HUDEP-2 (cell line): ENCODE data around the gene OR7G1.

Experiments
- DNase-seq, 76 experiments: peaks; one replicate each; lab custom pipeline; 2025; ENCODE audit not compliant: unreplicated experiment in 76 of 76; lab: John Stamatoyannopoulos, UW

Gene OR7G1

DNA sequence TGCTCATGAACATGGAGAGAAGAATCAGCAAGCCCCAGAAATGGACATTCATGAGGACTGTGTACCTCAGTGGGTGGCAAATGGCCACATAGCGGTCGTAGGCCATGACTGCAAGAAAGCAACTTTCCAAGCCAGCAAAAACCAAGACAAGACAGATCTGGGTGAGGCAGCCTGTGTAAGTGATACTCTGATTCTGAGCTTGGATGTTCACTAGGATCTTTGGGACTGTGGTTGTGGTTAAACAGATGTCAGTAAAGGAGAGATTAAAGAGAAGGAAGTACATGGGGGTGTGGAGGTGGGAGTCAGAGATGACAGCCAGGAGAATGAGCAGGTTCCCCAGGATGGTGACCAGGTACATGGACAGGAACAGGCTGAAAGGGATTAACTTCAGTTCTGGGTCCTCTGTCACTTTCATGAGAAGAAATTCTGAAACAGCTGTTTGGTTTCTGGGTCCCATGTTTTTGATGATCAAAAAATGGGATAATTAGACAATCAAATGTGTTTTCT lies at the start of gene OR7G1:
Gene OR7G1, minus strand, starts transcription at position 457 of the 507 bp plus-strand sequence. Its CDS starts 0 bp downstream, at position 457.
- no peak for DNase-seq

DNA sequence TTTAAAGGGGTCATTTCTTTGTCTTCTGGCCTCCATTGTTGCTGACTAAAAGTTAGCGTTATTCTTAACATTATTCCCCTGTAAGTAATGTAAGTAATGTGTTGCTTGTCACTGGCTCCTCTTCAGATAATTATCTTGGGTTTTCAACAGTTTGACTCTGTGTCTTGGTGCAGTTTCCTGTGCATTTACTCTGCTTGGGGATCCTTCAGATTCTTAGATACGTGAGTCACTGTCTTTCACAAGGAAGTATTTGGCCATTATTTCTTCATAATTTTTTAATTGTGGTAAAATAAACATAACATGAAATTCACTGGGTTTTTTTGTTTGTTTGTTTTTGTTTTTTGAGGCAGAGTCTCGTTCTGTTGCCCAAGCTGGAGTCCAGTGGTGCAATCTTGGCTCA lies 49.7 kb upstream of the OR7G1 start:
- no peak for DNase-seq

DNA sequence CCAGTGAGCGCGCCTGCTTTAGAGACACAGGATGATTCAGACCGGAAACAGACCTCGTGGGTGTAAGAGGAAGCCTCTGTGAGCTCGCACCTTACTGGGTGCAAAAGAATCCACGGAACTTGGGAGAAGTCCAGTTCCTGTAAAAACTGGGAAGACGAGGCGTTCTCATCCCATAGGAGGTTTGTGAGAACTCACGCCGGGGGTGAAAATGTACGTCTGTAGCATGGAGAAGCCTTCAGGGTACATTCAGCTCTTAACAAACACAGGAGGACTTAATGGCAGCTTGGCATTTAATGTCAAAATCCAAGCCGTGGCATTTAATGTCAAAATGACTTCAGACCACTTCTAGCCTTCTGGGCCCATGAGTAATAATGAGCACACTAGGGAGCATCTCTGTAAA lies 45.9 kb upstream of the OR7G1 start:
- no peak for DNase-seq

DNA sequence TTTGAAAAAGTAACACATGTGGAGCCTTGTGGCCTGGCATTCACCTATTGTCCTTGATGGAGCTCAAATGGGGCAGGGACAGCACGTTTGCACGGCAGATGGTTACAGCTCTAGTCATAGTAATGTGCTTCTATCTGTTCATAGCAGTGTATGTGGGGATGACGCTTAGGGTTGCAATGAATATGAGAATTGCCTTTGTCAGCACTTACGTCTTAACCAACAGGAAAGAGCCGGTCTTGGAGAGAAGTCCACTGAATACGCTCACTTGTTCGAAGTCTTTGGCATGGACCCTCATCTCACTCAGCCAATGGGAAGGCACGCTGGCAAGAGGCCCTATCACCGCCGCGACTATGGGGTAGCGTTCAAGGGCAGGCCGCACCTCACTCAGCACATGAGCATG lies 44.3 kb upstream of the OR7G1 start:
- DNase-seq: no peak

GRCh38 chr19:9156304-9156703 lies 40.7 kb upstream of the OR7G1 start:
- no peak for DNase-seq

DNA sequence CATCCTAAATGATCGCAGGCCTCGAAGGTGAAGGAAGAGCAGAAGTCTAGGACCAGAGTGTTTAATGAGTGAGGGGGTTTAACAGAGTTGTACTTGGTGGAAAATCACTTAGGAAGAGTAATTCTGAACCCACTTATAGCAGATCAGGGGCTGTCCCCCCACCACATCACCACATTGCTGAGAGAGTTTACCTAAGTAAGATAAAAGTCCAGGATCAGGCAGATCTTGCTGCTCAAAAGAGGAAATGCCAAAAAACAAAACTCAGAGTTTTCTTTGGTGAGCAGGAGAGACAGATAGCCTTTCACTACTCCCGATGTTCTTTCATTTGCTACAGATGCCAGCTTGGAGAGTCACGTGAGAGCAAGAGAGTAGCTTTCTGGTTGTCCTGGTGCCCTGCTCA lies 40.0 kb upstream of the OR7G1 start:
- no peak for DNase-seq

GRCh38 chr19:9151367-9151766 lies 35.8 kb upstream of the OR7G1 start:
- DNase-seq: no peak

DNA sequence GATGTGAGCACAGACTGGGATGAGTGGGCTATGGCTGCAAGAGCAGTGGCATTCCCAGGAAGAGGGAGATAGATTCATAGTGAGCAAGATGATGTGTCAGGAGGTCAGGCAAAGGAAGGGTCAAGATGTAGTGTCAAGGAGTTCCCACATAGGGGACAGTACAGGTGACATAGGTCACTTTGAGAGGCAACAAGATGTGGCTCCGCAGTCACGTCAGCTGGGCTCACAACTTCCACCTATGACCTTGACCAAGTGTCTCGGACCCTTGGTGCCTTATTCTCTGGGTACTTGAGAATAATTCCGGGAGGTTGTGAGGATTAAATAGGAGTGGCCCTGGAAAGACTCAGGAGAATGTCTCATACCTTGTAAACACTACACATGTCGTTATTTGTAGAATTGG lies 35.1 kb upstream of the OR7G1 start:
- no peak for DNase-seq

GRCh38 chr19:9149997-9150396 lies 34.4 kb upstream of the OR7G1 start:
- no peak for DNase-seq

DNA sequence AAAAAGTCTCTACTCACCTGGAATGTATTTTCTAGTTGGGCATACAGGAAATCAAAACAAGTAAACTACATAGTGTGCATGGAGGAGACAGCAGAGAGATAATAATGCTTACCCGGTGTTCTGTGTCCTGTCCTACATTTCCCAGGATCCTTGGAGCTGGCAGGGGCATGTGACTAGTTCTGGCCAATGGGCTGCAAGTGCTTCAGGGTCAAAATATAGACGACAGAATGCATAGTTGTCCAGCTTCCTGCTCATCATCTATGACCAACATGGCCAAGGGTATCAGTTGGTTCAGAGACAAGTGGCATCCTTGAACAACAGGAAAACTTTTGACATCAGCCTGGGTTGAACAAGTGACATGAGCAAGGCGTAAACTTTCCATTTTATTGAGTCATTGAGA lies 33.1 kb upstream of the OR7G1 start:
- DNase-seq: no peak

DNA sequence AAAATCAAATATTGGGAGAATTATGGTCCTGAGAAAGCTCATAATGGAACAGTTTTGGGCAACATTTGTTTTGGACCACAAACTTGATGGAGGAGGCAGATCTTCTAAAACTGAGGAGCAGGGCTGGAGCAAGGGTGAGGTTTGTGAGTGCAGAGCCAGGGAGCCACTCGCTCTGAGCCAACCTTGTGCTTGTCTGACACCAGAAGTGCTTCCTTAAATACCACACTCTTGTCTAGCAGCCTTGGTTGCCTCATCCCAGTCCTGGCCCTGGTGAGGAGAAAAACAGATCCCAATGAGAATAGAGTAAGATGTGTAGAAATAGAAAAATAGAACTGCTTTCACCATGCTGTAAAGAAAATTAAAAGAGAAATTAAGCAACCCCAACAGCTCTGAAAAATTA lies 31.3 kb upstream of the OR7G1 start:
- DNase-seq: no peak

- peak in 2 of 76 experiments; percentile 6 to 15 for DNase-seq
Measured at GRCh38 chr19:9144920-9145319, 29.4 kb upstream of the OR7G1 start.

- DNase-seq: peak in 75 of 76 experiments; percentile 56 to 95 (median 88)
Measured at GRCh38 chr19:9140159-9140874, 24.8 kb upstream of the OR7G1 start, which contains the start of gene ZNF317. TSS of gene ZNF317 (plus strand) at chr19:9140397. CDS start at chr19:9156017, 15,620 bp downstream.

DNA sequence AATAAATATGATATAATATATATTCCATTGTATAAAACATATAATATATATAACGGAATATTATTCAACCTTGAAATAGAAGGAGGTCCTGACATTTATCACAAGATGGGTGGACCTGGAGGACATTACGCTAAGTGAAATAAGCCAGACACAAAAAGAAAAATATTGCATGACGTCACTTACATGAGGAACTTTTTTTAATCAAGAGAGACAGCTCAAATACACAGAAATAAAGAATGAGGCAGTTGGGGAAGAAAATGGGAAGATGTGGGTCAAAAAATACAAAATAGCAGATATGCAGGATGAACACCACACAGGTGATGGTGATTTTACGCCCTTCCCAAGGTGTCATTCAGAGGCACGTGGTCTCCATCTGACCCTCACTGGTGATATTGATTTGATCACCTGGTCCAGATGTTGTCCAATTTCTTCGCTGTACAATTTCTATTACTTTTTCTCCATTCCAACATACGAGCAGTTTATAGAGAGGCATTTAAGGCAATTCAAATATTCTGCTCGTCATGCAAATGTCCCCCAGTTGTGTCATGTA lies 24.1 kb upstream of the OR7G1 start:
- DNase-seq: peak in 4 of 76 experiments; percentile 7 to 34 (median 22)

GRCh38 chr19:9132422-9132821 lies 16.9 kb upstream of the OR7G1 start:
- no peak for DNase-seq

- no peak for DNase-seq
Measured at GRCh38 chr19:9130965-9131364, 15.4 kb upstream of the OR7G1 start.

GRCh38 chr19:9128171-9128570 lies 12.6 kb upstream of the OR7G1 start:
- DNase-seq: no peak

DNA sequence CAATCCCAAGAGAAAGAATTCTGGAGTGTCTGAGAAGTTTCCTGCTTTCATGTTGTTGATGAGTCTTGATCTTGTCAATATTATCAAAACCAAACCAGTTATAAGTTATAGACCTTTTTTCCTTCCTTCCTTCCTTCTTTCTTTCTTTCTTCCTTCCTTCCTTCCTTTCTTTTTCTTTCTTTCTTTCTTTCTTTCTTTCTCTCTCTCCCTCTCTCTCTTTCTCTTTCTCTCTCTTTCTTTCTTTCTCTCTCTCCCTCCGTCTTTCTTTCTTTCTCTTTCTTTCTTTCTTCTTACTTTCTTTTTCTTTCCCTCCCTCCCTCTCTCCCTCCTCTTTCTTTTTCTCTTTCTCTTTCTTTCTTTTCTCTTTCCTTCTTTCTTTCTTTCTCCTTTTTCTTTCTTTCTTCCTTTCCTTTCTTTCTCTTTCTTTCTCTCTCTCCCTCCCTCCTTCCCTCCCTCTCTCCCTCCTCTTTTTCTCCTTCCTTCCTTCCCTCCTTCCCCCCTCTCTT lies 11.4 kb upstream of the OR7G1 start, which contains the start of gene OR7G3:
Gene OR7G3, minus strand, starts transcription at position 51 of the 506 bp plus-strand sequence. Its CDS starts 0 bp downstream, at position 51.
- no peak for DNase-seq

GRCh38 chr19:9116547-9116946 lies 984 bp upstream of the OR7G1 start:
- no peak for DNase-seq

DNA sequence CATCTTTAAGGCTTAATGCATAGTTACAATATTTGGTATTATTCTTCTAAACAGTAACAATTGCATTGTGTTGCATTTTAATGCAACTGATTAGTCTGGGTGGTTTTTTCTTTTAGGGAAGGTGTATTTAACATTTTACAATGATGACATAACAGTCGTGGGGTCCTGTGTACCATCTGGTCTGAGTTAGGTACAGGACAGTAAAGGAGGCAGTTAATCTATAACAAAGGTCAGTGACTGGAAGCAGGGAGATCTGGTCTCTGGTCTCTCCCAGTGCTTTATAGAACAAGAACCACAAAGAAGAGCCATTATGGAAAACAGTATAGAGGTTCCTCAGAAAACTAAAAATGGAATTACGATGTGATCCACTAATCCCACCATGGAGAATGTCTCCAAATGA lies 5.6 kb downstream of the OR7G1 start:
- no peak for DNase-seq

- no peak for DNase-seq
Measured at GRCh38 chr19:9107375-9107774, 8.2 kb downstream of the OR7G1 start, which contains the start of gene OR7G2. TSS of gene OR7G2 (minus strand) at chr19:9107475. CDS start at chr19:9103243, 4,232 bp downstream.

DNA sequence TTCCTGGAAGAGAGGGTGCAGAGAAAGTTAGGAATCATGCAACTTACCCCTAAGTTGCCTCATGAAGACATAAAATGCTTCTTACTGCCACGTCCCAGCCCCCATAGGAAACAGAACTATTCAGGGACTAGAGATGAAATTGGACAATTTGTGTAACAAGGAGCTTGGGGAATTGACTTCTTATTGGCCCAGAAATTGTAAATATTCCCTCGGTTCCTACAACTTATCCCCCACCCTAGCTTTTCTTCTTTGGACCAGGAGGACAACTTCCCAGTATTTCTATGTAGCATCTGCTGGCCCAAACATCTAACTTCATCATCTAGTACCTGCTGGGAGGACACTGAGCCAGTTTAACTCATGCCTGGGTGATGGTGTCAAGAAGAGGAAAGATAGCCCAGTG lies 28.8 kb downstream of the OR7G1 start, which contains the start of gene OR1M1:
Gene OR1M1, plus strand, starts transcription at position 301 of the 400 bp plus-strand sequence. CDS start 6,184 bp downstream, outside the sequence.
- DNase-seq: no peak
